GM21529 (cell line): Measurements from ENCODE around the gene TMEM269.
A peak's percentile ranks its signal among the peaks of the same experiment; 100 is the strongest.

Source experiments
- ATAC-seq: cut with Tn5 transposase; IDR thresholded peaks from one replicate; pipeline ENCODE4 v1.9.1; 2021; ENCODE audit not compliant: unreplicated experiment

Gene TMEM269, protein sequence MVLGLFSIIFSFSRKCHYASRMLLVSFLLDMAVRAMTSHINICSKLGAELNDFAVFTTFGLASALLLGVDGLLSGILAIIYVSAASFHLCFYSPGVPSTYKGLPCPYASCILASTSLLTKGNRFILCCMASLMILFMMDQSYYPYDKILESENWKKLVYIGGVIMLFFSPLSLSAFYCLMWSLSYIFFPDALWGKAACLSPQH

DNA sequence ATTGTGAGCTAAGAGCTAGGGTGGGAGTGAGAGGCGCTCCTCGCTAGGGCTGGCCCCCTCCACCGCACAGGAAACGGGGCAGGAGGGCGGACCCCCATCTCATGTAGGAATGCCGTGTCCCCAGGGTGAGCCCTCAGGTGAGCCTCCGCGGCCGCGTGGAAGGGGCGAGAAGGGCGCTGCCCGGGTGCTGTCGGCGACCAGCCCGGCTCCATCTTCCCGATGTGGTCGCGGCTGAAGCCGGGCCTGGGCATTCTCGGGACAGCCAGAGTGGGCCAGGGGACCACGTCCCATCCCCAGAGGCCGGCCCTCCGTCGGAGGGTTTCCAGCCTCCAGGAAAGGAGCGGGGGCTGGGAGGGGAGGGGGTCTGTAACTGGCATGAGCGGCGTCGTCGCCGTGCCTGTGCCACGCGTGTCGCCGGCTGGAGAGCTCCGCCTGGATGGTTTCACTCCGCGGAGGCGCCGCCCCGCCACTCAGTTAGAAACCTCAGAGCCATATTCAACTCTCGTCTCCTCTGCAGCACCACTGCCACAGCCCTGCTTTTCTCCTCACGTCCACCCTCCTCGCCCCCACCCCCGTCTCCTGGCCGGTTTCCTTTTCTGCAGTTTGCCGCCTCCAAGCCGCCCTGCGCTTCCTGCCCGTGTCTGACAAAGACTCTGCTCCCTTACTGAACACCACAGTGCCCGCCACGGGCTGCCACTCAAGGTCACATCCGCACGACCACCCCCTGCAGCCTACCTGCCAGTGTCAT lies at the start of gene TMEM269:
Gene TMEM269 (plus strand): TSS at position 46 of the 748 bp plus-strand sequence. CDS start 4,903 bp downstream, outside the sequence.
- ATAC-seq: no peak

DNA sequence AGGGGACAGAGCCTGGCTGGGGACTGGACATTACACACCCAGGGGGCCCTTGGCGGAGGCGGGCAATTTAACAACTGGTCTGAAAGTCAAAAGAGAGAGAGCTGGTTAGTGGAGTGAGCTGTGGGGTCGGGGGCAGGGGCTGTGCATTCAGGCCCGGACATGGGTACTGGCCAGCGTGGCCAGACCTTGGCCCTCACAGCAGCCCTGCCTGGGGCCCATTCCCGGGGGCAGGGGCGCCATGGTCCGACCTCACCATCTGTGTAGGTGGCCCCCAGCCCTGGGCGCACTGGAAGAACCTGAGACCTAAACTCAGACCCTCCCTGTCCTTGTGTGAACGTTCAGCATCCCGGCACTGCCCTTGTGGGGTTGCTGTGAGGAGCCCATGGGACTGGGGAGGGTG lies 49.7 kb upstream of the TMEM269 start:
- ATAC-seq: no peak

DNA sequence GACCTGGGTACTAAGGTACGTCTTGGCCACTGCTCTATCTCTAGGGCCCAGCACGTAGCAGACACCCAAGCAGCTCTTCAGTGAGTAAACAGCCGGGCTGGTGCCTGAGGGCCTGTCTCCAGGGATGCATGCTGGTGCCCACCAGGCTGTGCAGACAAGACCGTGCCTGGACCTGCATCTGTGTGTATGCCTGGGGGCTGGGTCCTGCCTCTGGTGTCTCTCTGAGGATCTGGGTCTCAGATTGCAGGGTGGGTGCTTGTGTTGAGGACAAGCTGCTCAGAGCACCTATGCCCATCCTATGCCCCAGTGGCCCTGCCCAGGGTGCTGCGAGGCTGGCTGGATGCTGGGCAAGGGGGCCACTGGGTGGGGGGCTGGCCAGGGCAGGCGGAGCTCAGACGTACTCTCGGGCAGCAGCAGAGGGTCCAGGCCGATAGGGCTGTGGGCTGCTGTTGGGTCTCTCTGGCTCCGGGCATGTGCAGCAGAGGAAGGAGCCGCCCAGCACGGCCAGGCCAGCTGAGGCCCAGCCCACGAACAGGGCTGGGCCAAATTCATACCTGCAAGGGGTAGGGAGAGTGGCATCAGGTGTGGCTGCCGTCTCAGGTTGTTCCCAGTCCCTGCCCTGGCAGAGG lies 49.2 kb upstream of the TMEM269 start:
- no peak for ATAC-seq

DNA sequence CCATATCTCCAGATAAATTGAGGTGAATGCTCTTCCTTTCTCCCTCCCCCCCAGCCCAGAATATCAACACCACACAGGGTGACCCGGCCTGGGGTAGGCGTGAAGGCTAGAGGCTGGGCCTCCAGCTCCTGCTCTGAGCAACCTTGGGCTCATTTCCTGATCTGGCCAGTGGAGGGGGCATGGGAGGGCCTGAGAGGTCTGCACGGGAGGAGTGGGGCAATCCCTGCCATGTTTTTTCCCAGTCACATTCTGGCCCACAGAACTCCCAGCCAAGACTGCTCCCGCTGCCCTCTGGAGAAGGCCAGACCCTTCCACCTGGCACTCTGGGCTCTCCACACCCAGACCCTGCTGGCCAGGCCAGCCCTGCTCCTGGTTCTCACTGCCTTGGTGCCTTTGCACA lies 48.6 kb upstream of the TMEM269 start:
- no peak for ATAC-seq

DNA sequence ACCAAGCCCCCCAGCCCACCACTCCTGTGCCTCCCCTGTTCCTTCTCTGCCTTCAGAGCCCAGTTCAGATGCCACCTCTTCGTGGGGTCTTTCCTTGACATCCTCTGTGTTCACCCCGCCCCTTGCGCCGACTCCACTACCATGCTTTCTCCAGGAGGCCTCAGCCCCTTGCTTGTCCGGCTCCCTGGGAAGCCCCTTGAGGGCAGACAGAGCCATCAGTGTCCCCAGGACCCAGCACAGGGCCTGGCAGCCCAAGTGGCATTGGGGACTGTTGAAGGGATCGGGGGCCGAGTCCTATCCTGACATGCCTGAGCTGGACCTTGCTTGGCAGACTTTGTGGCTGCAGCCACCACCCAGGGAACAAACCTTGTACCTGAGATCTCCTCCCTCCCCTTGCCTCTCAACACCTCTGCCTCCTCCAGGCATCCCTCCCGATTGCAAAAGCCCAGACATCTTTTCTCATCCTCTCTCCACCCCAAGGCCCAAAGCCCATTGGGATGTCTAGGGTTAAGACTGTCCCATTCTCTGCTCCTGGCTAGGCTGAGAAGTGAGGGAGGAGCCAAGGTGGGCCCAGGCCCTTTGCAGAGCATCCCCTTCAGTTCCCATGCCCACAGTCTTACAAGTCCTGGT lies 48.1 kb upstream of the TMEM269 start:
- no peak for ATAC-seq

DNA sequence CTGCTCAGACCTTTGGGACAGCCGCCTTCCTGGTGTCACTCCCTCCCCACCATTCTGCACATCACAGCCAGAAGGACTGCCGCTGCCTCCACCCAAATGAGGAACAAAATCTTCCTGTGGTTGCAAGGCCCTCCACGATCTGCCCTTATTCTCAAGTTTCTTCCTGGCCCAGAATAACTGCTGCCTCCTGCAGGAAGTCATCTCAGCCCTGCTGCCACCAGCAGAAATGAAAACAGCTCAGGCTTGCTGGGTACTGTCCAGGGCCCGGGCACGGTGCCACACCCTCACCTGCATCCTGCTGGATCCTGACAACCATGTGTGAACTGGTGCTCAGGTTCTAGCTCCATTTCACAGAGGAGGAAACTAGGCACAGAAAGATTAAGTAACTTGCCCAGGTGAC lies 47.5 kb upstream of the TMEM269 start:
- ATAC-seq: peak; percentile 48

DNA sequence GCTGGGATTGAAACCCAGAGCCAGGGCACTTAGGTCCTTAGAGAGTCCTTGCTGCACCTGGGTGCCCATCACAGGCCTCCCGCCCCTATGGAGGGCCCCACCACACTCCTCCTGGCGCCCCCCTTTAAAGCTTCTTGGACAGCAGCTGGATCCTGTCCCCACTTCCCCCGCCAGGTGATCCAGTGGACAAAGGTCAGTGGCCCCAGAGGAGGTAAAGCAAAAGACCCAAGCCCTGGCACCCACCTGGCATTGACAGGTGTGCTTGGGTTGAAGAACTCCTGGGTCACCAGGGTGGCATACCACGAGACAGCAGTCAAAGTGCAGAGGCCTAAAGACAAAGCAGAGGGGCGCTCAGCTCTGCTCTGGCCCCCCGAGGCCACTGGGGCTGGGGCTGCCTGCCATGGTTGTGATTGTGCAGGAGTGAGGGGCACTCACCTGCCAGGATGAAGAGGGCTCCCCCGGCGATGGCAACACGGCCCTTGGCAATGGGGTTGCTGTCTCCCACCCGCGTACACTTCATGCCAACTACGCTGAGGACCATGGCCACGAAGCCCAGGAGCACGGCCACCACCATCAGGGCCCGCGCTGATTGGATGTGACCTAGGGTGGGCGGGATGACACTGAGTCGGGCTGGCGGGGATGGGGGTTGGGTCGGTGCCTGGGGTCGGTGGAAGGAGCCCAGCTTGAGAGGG lies 46.7 kb upstream of the TMEM269 start:
- no peak for ATAC-seq

DNA sequence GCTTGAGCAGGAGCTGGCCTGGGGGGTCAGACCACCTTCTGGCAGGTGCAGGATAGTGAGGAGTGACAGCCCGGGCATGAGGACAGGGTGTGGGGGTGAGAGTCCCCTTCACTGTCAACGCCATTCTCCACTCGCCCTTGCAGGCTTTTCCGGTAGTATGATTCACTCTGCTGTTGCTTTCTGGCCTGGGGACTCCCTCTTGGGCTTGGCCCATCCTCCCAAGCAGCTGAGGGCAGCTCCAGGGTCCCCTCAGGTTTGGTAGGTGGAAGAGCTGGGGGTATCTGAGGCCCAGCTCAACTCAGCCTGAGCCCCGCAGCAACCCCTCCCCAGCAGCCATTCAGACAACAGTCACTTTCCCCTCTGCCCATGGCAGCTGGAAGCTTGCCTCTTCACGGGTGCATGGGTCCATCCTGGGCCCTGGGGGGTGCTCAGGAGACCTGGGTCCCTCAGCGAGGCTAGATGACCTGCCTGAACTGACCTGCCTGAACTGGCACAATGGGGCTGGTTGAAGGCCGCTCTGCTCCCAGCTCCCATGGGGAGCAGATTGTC lies 46.0 kb upstream of the TMEM269 start:
- ATAC-seq: no peak

DNA sequence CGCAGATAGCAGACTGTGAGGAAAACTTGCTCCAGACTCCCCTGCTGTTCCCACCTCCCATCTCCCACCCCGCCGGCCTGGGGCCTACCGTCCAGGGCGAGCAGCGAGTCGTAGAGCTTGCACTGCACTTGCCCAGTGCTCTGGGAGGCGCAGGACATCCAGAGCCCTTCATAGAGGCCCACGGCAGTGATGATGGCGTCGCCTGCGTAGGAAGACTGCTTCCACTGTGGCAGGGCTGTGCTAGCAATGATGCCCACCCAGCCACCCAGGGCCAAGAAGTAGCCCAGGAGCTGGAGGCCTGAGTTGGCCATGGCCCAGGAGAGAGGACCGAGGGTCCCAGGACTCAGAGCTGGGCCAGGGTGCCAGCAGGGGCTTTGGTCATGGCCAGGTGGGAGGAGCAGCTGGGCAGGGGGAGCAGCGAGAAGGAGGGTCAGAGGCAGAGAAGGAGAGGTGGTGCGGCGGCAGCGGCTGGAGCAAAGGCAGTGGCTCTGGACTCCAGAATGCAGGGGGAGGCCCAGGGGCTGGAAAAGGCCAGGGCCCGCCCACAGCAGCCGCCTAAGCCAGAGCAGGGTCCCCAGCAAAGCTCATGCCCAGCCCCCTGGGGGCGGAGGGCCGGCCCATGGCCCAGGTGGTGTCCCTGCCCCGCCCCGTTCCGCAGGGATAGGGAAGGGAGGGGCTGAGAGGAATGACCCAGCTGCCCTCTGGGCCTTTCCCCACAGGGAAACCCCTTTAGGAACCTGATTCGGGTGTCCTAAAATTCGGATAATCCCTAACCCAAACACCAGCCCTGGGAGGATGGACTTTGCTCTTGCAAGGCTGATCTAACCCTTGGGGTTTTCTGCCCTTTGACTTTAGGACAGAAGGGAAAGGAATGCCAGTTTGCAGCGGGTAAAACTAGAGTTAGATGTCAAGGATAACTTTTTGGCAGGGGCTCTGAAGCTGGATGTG lies 44.8 kb upstream of the TMEM269 start, which contains the start of gene CLDN19:
Gene CLDN19 (minus strand): TSS at position 484 of the 948 bp plus-strand sequence. CDS start 173 bp downstream, at position 311.
- ATAC-seq: no peak

DNA sequence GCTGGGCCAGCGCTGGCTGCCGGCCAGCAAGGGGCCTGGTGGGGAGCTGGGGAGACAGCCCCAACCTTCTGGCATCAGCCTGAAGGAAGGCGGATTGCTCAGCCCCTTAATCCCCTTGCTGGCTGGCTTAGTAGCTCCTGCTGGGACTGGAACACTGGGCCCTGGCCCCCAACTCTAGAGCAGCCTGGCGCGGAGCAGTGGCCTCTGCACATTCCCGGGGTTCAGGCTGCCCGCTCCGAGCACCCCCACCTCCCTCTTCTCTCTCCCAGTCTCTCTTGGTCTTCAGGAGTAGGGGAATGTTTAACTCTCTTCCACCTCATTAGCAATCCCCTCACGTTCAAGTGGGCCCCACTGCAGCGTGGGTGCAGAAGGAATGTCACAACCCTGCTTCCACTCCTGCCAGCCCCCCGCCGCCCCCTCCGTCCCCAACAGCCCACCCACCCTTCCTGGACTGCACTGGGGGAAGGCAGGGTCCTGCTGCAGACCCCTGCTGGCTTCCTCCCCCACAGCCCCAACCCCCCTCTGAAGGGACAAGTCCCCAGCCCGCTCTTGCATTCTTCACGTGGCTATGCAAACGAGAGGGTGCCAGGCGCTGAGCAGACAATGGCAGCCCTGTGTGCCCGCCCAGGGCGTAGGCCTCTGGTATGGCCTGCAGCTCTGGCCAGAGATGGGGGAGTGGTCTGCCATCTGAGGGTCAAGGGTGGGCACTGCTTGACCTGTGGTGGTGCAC lies 43.8 kb upstream of the TMEM269 start:
- ATAC-seq: no peak

DNA sequence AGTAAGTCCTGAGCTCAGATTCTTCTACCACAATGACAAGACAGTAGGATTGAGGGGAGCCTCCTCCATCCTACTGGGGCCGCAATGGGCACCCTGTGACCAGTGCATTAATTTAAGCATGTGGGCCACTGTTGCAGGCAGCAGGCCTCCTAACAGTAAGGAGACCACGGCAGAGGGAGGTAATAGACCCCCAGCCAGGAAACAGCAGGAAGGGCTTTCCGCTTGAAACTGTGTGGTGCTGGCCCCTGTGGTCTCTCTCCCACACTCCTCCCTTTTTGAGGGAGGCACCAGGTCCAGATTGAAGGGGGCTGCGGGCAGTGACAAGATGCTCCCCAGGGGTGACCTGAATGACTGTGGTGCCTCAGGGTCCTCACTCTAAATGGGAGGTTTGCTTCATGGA lies 43.1 kb upstream of the TMEM269 start:
- no peak for ATAC-seq

DNA sequence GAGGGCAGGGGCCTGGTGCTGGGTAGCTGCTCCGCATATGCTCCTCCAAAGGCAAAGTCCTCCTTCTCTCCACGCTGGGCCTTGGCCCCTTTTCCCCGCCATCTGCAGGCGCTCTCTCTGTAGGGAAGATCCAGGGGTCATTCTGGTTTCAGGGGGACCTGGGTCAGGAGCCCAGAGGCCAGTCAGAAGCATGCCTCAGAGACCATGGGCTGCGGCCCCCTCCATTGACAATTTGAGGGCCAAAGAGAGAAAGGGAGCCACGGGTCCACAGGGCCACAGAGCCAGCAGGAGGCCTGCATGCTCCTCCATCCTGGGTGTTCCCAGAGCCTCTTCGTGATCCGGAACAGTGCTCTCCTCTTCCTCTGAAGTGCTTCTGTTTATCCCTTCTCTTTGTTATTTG lies 42.6 kb upstream of the TMEM269 start:
- ATAC-seq: no peak

DNA sequence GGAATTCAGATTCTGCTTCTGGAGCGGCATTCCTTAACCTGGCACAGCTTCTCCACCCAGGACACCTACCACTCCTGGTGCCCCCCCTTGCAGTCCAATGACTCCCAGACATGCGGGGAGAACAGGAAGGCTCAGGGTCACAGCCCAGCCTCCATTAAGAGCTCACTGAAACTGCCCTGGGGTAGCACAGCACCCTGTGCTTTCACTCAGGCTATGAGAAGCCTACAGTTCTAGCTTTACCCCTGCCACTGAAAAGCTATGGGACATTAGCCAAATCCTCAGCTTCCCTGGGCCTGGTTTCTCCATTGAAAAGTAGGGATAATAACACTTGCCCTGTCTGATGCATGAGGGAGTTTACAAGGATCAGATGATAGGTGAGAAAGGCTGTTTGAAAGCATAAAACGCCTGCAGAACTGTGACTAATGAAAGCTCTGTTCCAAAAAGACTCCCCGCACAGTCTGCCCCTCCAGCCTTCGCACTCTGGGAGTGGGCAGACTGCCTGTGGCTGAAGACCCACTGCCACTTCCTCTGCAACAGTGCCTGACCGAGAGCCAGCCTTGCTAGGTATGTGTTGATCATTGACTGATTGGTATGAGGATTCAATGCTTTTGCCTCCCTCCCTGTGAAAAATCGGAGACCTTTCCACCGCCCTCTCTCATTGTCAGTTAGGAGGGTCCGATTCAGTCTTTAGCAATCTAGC lies 42.0 kb upstream of the TMEM269 start:
- no peak for ATAC-seq

DNA sequence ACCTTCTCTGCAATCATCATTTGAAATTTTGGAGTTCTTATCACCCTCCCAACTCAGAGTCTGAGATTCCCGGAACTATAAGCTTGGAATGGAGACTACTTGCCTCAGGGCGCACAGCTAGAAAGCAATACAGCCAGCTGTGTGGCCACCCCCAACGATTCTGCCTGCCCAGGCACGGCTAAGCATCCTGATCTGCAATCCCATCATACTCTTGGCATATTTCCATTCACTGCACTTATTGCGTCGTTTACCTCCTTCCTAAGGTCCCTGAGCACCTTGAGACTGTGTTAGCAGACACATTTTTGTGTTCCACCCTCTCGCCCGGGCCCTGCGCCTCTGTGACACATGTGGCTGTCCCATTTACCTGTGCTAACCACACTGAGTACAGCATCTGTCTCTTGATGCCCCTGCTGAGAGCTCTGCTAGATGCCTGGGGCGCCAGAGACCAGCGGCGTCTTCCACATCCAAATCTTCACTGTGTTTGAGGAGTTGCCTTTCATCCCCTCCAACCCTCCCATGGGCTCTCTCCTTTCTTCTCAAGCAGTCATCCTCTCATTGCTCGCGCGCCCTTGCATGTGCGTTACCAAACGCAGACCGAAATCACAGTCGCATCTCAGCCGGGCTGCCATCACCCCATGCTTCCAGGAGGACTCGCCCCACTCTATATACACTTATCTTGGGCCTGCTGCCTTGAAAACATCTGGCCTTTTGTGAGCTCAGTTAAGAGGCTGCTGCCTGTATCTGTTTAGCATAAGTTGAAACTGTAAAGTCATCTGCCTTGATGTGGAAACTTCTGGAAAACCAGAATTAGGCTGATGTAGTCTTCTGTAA lies 41.3 kb upstream of the TMEM269 start:
- no peak for ATAC-seq

DNA sequence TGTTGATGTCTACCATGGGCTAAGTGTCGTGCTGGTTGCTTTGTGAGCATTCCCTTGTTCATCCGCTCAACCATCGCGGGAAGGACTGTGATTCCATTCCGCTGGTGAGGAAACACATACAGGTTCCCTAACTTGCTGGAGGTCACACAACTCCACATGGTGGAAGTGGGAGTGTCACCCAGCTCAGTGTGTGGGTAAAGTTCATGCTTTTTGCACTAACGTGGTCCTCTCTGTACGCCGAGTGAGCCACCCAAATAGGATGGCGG lies 40.7 kb upstream of the TMEM269 start:
- ATAC-seq: no peak

DNA sequence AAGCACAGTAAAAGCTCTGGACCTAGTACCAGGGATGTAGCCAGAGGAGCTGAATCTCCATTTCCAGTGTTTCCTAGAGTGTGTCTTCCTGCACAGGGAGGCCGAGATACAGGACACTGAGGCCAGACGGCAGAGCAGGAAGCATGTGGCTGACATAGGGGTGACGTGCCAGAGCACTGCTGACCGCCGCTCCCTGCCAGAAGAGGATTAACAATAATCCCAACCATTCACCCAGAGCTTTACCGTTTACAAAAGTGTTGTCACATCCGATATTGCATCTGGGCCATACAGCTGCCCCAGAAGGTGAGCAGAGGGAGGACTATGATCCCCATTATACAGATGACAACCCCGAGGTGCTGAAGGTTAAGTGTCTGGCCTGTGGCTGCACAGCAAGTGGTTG lies 38.9 kb upstream of the TMEM269 start:
- ATAC-seq: no peak

DNA sequence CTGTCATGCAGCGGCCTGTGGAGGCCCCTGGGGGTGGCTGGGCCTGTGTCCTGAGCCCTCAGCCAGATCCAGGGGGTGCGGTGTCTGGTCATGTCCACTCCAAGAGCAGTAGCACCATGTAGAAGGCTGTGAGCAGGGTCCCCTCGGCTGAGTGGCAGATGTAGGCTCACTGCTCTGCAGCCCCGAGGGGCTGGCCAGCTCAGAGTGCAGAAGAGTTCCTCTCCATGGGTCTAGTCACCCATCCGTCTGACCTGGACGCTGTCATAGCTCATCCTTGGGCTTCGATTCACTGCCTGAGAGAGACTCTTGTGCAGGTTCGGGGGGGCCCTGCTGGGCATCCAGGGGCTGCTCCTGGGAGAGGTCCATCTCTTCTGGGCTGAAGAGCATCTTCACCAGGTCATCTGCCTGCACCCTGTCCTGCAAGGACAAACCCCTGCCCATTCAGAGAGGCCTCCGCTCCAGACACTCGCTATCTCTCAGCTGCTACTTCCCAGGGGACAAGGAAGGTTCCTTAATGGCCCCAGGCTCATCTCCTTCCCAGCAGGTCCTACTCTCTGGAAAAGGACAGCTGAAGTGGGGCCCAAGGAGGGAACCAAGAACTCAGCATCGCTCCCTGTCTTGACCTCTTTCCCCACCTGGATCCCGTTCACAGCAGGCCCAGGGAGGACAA lies 38.2 kb upstream of the TMEM269 start:
- no peak for ATAC-seq
